Fibroblast of peridontal ligament (primary cell): ENCODE data around the gene RYR1.
"Not testable (repeated sequence)": the region's sequence is repeated elsewhere in the genome, so short reads cannot be mapped to it uniquely, and the experiment has no call there.

ENCODE experiments used
- DNase-seq: peaks from one replicate; pipeline ENCODE4 v3.0.0-alpha.2; 2010; ENCODE audit errors: extremely low read depth

RYR1 gene

GRCh38 chr19:38457690-38458405 is 24.4 kb downstream of the RYR1 start:
- DNase-seq: no peak

- DNase-seq: no peak
These were observed 25.5 kb downstream of the RYR1 start for GRCh38 chr19:38458991-38459390.

GRCh38 chr19:38463365-38463764 is 29.9 kb downstream of the RYR1 start:
- no peak for DNase-seq

- no peak for DNase-seq
These were observed 31.1 kb downstream of the RYR1 start for GRCh38 chr19:38464421-38465082.

- no peak for DNase-seq
These were observed 32.6 kb downstream of the RYR1 start for GRCh38 chr19:38466050-38466449.

- DNase-seq: no peak
These were observed 34.3 kb downstream of the RYR1 start for GRCh38 chr19:38467541-38468525.

GRCh38 chr19:38469151-38469550 is 35.7 kb downstream of the RYR1 start:
- no peak for DNase-seq

- DNase-seq: no peak
These were observed 37.4 kb downstream of the RYR1 start for GRCh38 chr19:38470788-38471480.

- not testable (repeated sequence) for DNase-seq
These were observed 39.2 kb downstream of the RYR1 start for GRCh38 chr19:38472725-38473124.

- no peak for DNase-seq
These were observed 39.7 kb downstream of the RYR1 start for GRCh38 chr19:38473201-38473600.

GRCh38 chr19:38475176-38475575 is 41.7 kb downstream of the RYR1 start:
- no peak for DNase-seq

- no peak for DNase-seq
These were observed 44.9 kb downstream of the RYR1 start for GRCh38 chr19:38478273-38478971.

- no peak for DNase-seq
These were observed 49.0 kb downstream of the RYR1 start for GRCh38 chr19:38482496-38482895.

- no peak for DNase-seq
These were observed 49.6 kb downstream of the RYR1 start for GRCh38 chr19:38483016-38483630.

- no peak for DNase-seq
These were observed 51.3 kb downstream of the RYR1 start for GRCh38 chr19:38484747-38485146.

- no peak for DNase-seq
These were observed 52.2 kb downstream of the RYR1 start for GRCh38 chr19:38485541-38486285.

- no peak for DNase-seq
These were observed 53.3 kb downstream of the RYR1 start for GRCh38 chr19:38486731-38487336.

GRCh38 chr19:38488096-38488495 is 54.6 kb downstream of the RYR1 start:
- DNase-seq: no peak

- no peak for DNase-seq
These were observed 55.4 kb downstream of the RYR1 start for GRCh38 chr19:38488776-38489481.
